Fibroblast of skin of back (primary cell): ENCODE measurements around the gene EXOC5.

Experiments used
- DNase-seq: peaks from one replicate; pipeline ENCODE4 v3.0.0-alpha.2; 2013

Gene EXOC5

GRCh38 chr14:57160333-57160732 is 108.4 kb downstream of the EXOC5 start:
- DNase-seq = no peak

- DNase-seq = no peak
Measured at GRCh38 chr14:57153286-57153685, 115.4 kb downstream of the EXOC5 start.
